K562 treated with DMSO at 1 percent for 48 hours (cell line): ENCODE data around the gene CLDND1. TPM values are rescaled to one million over a fixed set of nuclear protein-coding genes. Genes with fewer than 3 reads are reported as not detected.

ENCODE experiments used
- total RNA-seq: library from RNA; unstranded; fragments of 300-600 nt; gene quantifications from 2 replicates; pipeline ENCODE4 v1.2.3, GENCODE V29; 2022; ENCODE audit warnings: low replicate concordance; ENCODE audit errors: extremely low read depth

Gene CLDND1
- not detected in 2 replicates for total RNA-seq

DNA sequence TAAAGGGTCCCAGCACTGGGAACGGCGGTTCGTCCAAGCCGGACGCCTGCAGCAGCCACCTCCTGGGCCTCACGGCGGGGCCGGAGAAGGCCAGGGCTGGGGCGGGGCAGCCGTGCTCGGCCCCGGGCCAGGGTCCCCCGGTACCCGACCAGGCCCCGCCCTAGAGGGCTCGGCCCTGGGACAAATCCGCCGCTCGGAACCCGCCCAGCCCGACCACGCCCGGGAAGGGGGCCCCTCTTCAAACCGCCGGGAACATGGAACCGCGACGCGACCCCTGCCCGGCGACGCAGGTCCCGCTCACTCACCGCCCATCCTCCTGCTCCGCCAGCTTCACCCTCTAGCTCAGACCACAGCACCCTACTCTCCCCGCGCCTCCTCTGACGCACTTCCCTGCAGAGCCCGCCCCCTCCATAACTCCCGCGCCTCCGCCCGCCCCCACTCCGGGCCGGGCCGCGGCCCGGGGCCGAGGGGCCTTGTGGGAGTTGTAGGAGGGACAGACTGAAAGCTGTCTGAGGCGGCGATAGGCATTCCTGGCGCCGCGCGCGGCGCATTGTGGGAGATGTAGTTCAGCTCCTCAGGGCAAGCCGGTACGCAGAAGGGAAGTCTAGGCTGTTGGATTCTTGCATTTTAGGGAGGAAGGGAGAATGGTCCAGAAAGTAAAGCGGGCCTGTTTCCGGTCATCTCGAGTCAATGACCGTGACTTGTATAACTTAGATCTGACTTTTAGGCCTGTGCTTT, at the start of gene CLDND1:
Gene CLDND1 (minus strand): TSS at position 359 of the 738 bp plus-strand sequence. CDS start 1,478 bp downstream, outside the sequence.

DNA sequence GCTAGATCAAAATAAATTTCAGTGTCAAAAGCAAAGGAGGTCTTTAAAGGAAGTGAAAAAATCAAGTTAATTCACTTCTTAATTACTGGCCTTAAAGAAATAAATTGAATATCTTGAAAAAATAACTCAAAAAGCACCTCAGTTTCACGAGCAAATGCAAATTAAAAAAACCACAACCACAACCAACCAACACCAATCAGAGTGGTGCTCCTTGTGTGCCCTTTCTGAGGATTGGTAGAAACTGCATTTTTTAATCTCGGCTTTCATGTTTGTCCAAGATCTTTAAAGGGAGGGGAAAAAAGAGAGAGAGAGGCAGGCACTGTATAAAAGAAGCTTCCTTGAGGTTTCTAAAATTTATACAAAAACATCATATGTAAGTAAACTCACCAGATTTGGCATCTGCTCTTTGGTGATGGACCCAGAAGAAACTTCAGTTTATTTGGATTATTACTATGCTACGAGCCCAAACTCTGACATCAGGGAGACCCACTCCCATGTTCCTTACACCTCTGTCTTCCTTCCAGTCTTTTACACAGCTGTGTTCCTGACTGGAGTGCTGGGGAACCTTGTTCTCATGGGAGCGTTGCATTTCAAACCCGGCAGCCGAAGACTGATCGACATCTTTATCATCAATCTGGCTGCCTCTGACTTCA, 9.0 kb upstream of the CLDND1 start, which contains the start of gene GPR15:
Gene GPR15 (plus strand): TSS at position 357 of the 653 bp plus-strand sequence. CDS start 56 bp downstream, at position 413.

DNA sequence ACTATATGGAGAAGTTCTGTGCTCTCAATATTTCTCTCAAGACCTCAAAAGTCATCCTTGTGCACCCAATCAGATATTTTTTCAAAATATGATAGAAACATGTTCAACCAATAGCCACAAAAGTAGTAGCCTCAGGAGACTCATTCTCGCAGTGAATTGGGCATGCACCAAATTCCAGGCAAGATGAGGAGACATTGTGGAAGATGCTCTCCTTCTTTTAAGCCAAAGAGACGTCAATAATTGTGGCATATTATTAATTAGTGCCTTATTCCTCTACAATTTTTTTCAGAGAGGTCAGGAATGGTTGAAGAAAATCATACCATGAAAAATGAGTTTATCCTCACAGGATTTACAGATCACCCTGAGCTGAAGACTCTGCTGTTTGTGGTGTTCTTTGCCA, 25.3 kb downstream of the CLDND1 start, which contains the start of gene OR5K2:
Gene OR5K2 (plus strand): TSS at position 301 of the 400 bp plus-strand sequence. CDS start 0 bp downstream, at position 301.

Other genes with a start within 250 kb of the CLDND1 start
- gene OR5H2, start 240.4 kb downstream of the CLDND1 start, total RNA-seq: not detected in 2 replicates
- gene OR5K4, start 169.0 kb downstream of the CLDND1 start, total RNA-seq: not detected in 2 replicates
- not detected in 2 replicates for gene OR5K3, start 132.2 kb downstream of the CLDND1 start, total RNA-seq
- gene OR5K1, start 59.7 kb downstream of the CLDND1 start, total RNA-seq: not detected in 2 replicates
- not detected in 2 replicates for gene OR5K2, start 25.2 kb downstream of the CLDND1 start, total RNA-seq
- gene GPR15, start 9.1 kb upstream of the CLDND1 start, total RNA-seq: not detected in 2 replicates
- not detected in 2 replicates for gene CPOX, start 70.7 kb upstream of the CLDND1 start, total RNA-seq
- not detected in 2 replicates for gene ST3GAL6, start 240.4 kb upstream of the CLDND1 start, total RNA-seq